HCT116 (cell line): ENCODE measurements around the gene APP. TPM values are rescaled to one million over a fixed set of nuclear protein-coding genes. Genes with fewer than 3 reads are reported as not detected.

Experiments used
- ATAC-seq: fragments of 200-7000 bp; cut with Tn5 transposase; 2 replicates; pipeline ENCODE4 v1.9.1; 2020; ENCODE audit warnings: mild to moderate bottlenecking, moderate library complexity
- BruUV-seq: library from RNA; stranded (reverse); fragments of 400-500 nt; replicated peaks from 2 replicates; lab custom pipeline; 2021; lab: Mats Ljungman, UMichigan
- CTCF ChIA-PET: fragments of 300-600 bp; sonication (Branson Sonifier 250); formaldehyde crosslinking; loops from one replicate; lab custom pipeline; 2021; ENCODE audit warnings: antibody characterized with exemption; lab: Charles Lee
- POLR2A ChIA-PET: fragments of 300-600, 350-600 bp; sonication (Branson Sonifier 250); formaldehyde crosslinking; loops from one replicate; lab custom pipeline; 2021; ENCODE audit warnings: antibody characterized with exemption; lab: Charles Lee
- RAD21 ChIA-PET, 2 experiments: fragments of 300-600 bp; sonication (Branson Sonifier 250); formaldehyde crosslinking; loops; one replicate each; lab custom pipeline; 2023; ENCODE audit warnings: low total read pairs in 2 of 2; ENCODE audit not compliant: uncharacterized antibody in 2 of 2, unreplicated experiment in 2 of 2, low non-redundant PET in 1 of 2; lab: Charles Lee
- DNase-seq: peaks from one replicate; pipeline ENCODE4 v3.0.0-alpha.2; 2010; ENCODE audit warnings: low read depth, low spot score
- H2AFZ ChIP-seq: fragments of 200-600 bp; shearing (Covaris generic), sonication (generic); 2 replicates; pipeline ENCODE4 v1.6.1; 2017; ENCODE audit warnings: low read depth, mixed run types, mixed read lengths, antibody characterized with exemption, low read length; ENCODE audit not compliant: poor library complexity, severe bottlenecking
- H3K27ac ChIP-seq: 2 replicates; pipeline ENCODE4 v1.5.1; 2012; ENCODE audit warnings: low read depth, low read length
- H3K27me3 ChIP-seq: fragments of 200-600 bp; sonication (generic); 2 replicates; pipeline ENCODE4 v1.6.1; 2016; ENCODE audit warnings: mixed run types, low read length, mixed read lengths; ENCODE audit not compliant: insufficient read depth
- H3K36me3 ChIP-seq, 2 experiments: fragments of 200-500 bp in 1 of 2; fragments of 200-600 bp in 1 of 2; sonication (Bioruptor generic) in 1 of 2; sonication (generic) in 1 of 2; 2 replicates each; pipeline versions ENCODE4 v1.5.1 to v1.6.1; 2014 to 2016; ENCODE audit warnings: low read length in 2 of 2, inconsistent platforms in 1 of 2, mixed read lengths in 1 of 2, mixed run types in 1 of 2; ENCODE audit not compliant: insufficient read depth in 2 of 2, control insufficient read depth in 1 of 2
- H3K4me1 ChIP-seq, 2 experiments: fragments of 200-600 bp in 1 of 2; sonication (generic) in 1 of 2; 2 replicates each; pipeline versions ENCODE4 v1.5.1 to v1.6.1; 2012 to 2017; ENCODE audit warnings: low read length in 2 of 2, inconsistent platforms in 1 of 2, mild to moderate bottlenecking in 1 of 2, mixed read lengths in 1 of 2, mixed run types in 1 of 2, moderate library complexity in 1 of 2; ENCODE audit not compliant: insufficient read depth in 2 of 2, control insufficient read depth in 1 of 2
- H3K4me2 ChIP-seq: fragments of 200-600 bp; sonication (generic); 2 replicates; pipeline ENCODE4 v1.6.1; 2017; ENCODE audit warnings: mixed run types, low read length, mixed read lengths
- H3K4me3 ChIP-seq, 2 experiments: fragments of 200-600 bp in 1 of 2; sonication (generic) in 1 of 2; replicated peaks in 1 of 2; 2 replicates each; pipeline ENCODE4 v1.5.1; 2011 to 2016; ENCODE audit warnings: low read length in 2 of 2, control low read depth in 1 of 2, low read depth in 1 of 2, mild to moderate bottlenecking in 1 of 2, mixed read lengths in 1 of 2, mixed run types in 1 of 2
- H3K79me2 ChIP-seq: fragments of 200-600 bp; sonication (generic); 2 replicates; pipeline ENCODE4 v1.6.1; 2017; ENCODE audit warnings: mild to moderate bottlenecking, mixed run types, low read length, moderate library complexity, mixed read lengths; ENCODE audit not compliant: insufficient read depth
- H3K9ac ChIP-seq: fragments of 200-600 bp; sonication (generic); 2 replicates; pipeline ENCODE4 v1.6.1; 2016; ENCODE audit warnings: low read length, mixed read lengths
- H3K9me2 ChIP-seq: fragments of 200-600 bp; sonication (generic), shearing (Covaris generic); 2 replicates; pipeline ENCODE4 v1.6.1; 2017; ENCODE audit warnings: mixed run types, mild to moderate bottlenecking, moderate library complexity; ENCODE audit not compliant: insufficient read depth
- H3K9me3 ChIP-seq, 2 experiments: fragments of 200-500 bp in 1 of 2; fragments of 200-600 bp in 1 of 2; sonication (Bioruptor generic) in 1 of 2; sonication (generic) in 1 of 2; 2 replicates each; pipeline ENCODE4 v1.6.1; 2014 to 2017; ENCODE audit warnings: low read length in 2 of 2, mixed read lengths in 2 of 2, inconsistent platforms in 1 of 2, low read depth in 1 of 2, mild to moderate bottlenecking in 1 of 2, mixed run types in 1 of 2, moderate library complexity in 1 of 2; ENCODE audit not compliant: control insufficient read depth in 1 of 2, insufficient read depth in 1 of 2
- H4K20me1 ChIP-seq: fragments of 200-600 bp; sonication (generic), shearing (Covaris generic); 2 replicates; pipeline ENCODE4 v1.6.1; 2017; ENCODE audit warnings: mixed run types, mild to moderate bottlenecking, moderate library complexity; ENCODE audit not compliant: insufficient read depth
- ATF3 ChIP-seq: IDR thresholded peaks from 2 replicates; pipeline ENCODE4 v1.6.1; 2012
- CBX3 ChIP-seq: IDR thresholded peaks from 2 replicates; pipeline ENCODE4 v1.6.1; 2012; ENCODE audit warnings: low read depth
- CTCF ChIP-seq, 3 experiments: fragments of 200-600 bp in 1 of 3; sonication (generic) in 1 of 3; IDR thresholded peaks in 2 of 3; conservative IDR thresholded peaks in 1 of 3; 2 replicates each; pipeline ENCODE4 v1.5.1; 2012 to 2017; ENCODE audit warnings: low read depth in 2 of 3, low read length in 2 of 3, antibody characterized with exemption in 1 of 3, borderline replicate concordance in 1 of 3, control low read depth in 1 of 3, mild to moderate bottlenecking in 1 of 3, mixed read lengths in 1 of 3, mixed run types in 1 of 3, moderate library complexity in 1 of 3; ENCODE audit not compliant: insufficient read depth in 1 of 3
- EGR1 ChIP-seq: IDR thresholded peaks from 2 replicates; pipeline ENCODE4 v1.6.1; 2012; ENCODE audit warnings: low read depth
- ELF1 ChIP-seq: IDR thresholded peaks from 2 replicates; pipeline ENCODE4 v1.6.1; 2012; ENCODE audit warnings: low read depth, borderline replicate concordance
- EZH2 ChIP-seq: fragments of 200-600 bp; sonication (generic); IDR thresholded peaks from 2 replicates; pipeline ENCODE4 v1.6.1; 2017; ENCODE audit warnings: antibody characterized with exemption, mixed run types
- EZH2phosphoT487 ChIP-seq: fragments of 200-600 bp; IDR thresholded peaks from 2 replicates; pipeline ENCODE4 v1.6.1; 2018; ENCODE audit warnings: antibody characterized with exemption, borderline replicate concordance
- JUND ChIP-seq: IDR thresholded peaks from 2 replicates; pipeline ENCODE4 v1.6.1; 2012
- MAX ChIP-seq: IDR thresholded peaks from 2 replicates; pipeline ENCODE4 v1.6.1; 2012
- POLR2A ChIP-seq: IDR thresholded peaks from 2 replicates; pipeline ENCODE4 v1.7.0; 2011; ENCODE audit warnings: borderline replicate concordance; ENCODE audit not compliant: insufficient read depth, insufficient read length; ENCODE audit errors: extremely low read depth
- POLR2AphosphoS5 ChIP-seq: IDR thresholded peaks from 2 replicates; pipeline ENCODE4 v1.6.1; 2011; ENCODE audit warnings: mild to moderate bottlenecking, low read depth, low read length, moderate library complexity
- RAD21 ChIP-seq: IDR thresholded peaks from 2 replicates; pipeline ENCODE4 v1.6.1; 2012; ENCODE audit warnings: low read depth, mild to moderate bottlenecking
- REST ChIP-seq: IDR thresholded peaks from 2 replicates; pipeline ENCODE4 v1.6.1; 2012; ENCODE audit warnings: low read depth
- SP1 ChIP-seq: IDR thresholded peaks from 2 replicates; pipeline ENCODE4 v1.6.1; 2012; ENCODE audit warnings: low read depth
- SRF ChIP-seq: IDR thresholded peaks from 2 replicates; pipeline ENCODE4 v1.6.1; 2012; ENCODE audit warnings: low read depth
- TCF7L2 ChIP-seq: IDR thresholded peaks from 2 replicates; pipeline ENCODE4 v1.7.0; 2011; ENCODE audit warnings: borderline replicate concordance, inconsistent platforms; ENCODE audit not compliant: insufficient read depth, insufficient read length; ENCODE audit errors: extremely low read depth
- YY1 ChIP-seq: IDR thresholded peaks from 2 replicates; pipeline ENCODE4 v1.6.1; 2011; ENCODE audit warnings: low read length, low read depth, moderate library complexity, mild to moderate bottlenecking; ENCODE audit not compliant: insufficient replicate concordance; ENCODE audit errors: extremely low read depth
- ZBTB33 ChIP-seq: IDR thresholded peaks from 2 replicates; pipeline ENCODE4 v1.6.1; 2011; ENCODE audit warnings: mild to moderate bottlenecking, low read length, moderate library complexity; ENCODE audit not compliant: insufficient replicate concordance; ENCODE audit errors: extremely low read depth
- ZFX ChIP-seq: fragments of 450-650 bp; IDR thresholded peaks from 2 replicates; pipeline ENCODE4 v1.6.1; 2017
- ZNF274 ChIP-seq: fragments of 200-500 bp; sonication (Bioruptor generic); IDR thresholded peaks from 2 replicates; pipeline ENCODE4 v1.6.1; 2014; ENCODE audit warnings: mild to moderate bottlenecking, low read depth, low read length, inconsistent platforms
- intact Hi-C: fragments of 100-400 bp; cut with micrococcal nuclease; formaldehyde crosslinking; loops from 2 replicates; pipeline ENCODE4 v1.10.0; 2022
- total RNA-seq: library from RNA; stranded (reverse); gene quantifications from one replicate; pipeline ENCODE4 v1.2.1, GENCODE V29; 2021; ENCODE audit not compliant: unreplicated experiment

The APP gene
- total RNA-seq, 1 experiment from 2014 or later, result 267 TPM

GRCh38 chr21:25884311-25884710 is 286.3 kb downstream of the APP start:
- no peak overlapping the region for H3K4me3 ChIP-seq
- H3K27me3 ChIP-seq, result no peaks in the 10 kb centered on the region
- BruUV-seq, result no TSS peak
- no peak for ATAC-seq
- H3K4me1 ChIP-seq, result no peaks in the 10 kb centered on the region
- no peaks in the 10 kb centered on the region for H4K20me1 ChIP-seq
- RAD21 ChIA-PET, result no interaction called here
- peaks cover 5 to 7% of the 10 kb centered on the region in 2 experiments; a peak in 3 of 4 replicates for H3K36me3 ChIP-seq
- no peaks in the 10 kb centered on the region for H3K9me2 ChIP-seq
- H3K9me3 ChIP-seq, result no peaks in the 10 kb centered on the region
- DNase-seq, result no peak
- POLR2A ChIA-PET, result no interaction called here
- no peak overlapping the region for H2AFZ ChIP-seq
- no peaks in the 10 kb centered on the region for H3K79me2 ChIP-seq
- H3K9ac ChIP-seq, result no peak overlapping the region
- H3K4me2 ChIP-seq, result no peak overlapping the region
- TF ChIP-seq TCF7L2, result no peak
- no peak for TF ChIP-seq SRF
- no peak for TF ChIP-seq ZFX
- no peak for TF ChIP-seq REST
- TF ChIP-seq ATF3, result no peak
- no peak for TF ChIP-seq RAD21
- no peak for TF ChIP-seq JUND
- no peak for TF ChIP-seq CBX3
- TF ChIP-seq SP1, result no peak
- no peak for TF ChIP-seq CTCF (IDR thresholded peaks at IDR 0.05 in 2 of 3, conservative IDR thresholded peaks at IDR 0.05 in 1 of 3; ENCODE audit: borderline replicate concordance in 1 of 3, insufficient read depth in 1 of 3, low read depth in 2 of 3, low read length in 2 of 3)
- no peak for TF ChIP-seq ZBTB33
- no peak for TF ChIP-seq MAX
- TF ChIP-seq YY1, result no peak
- no peak for TF ChIP-seq EZH2phosphoT487
- no peak for TF ChIP-seq ELF1
- no peak for TF ChIP-seq EGR1
- no peak for TF ChIP-seq ZNF274
- TF ChIP-seq POLR2A, result no peak
- TF ChIP-seq EZH2, result no peak
- TF ChIP-seq POLR2AphosphoS5, result no peak
- intact Hi-C loops, result loop anchor here (5.0 kb wide), 1 partner anchor 277 kb away; the partner anchor contains the start of gene MRPL39
- CTCF ChIA-PET, result no interaction called here
- no peak overlapping the region for H3K27ac ChIP-seq
